C4-2B (cell line): ENCODE results near the gene GALE.
A peak's percentile ranks its signal among the peaks of the same experiment; 100 is the strongest.

Experiments
- H3K27ac ChIP-seq: fragments of 450-650 bp; 2 replicates; pipeline ENCODE4 v1.5.1; 2017
- ZFX ChIP-seq: fragments of 450-650 bp; IDR thresholded peaks from 2 replicates; pipeline ENCODE4 v1.6.1; 2017
- TF ChIP-seq, protein P1 (sequence below): fragments of 450-650 bp; conservative IDR thresholded peaks from 2 replicates; pipeline ENCODE4 v1.5.1; 2017; ENCODE audit warnings: mild to moderate bottlenecking

The GALE gene

DNA sequence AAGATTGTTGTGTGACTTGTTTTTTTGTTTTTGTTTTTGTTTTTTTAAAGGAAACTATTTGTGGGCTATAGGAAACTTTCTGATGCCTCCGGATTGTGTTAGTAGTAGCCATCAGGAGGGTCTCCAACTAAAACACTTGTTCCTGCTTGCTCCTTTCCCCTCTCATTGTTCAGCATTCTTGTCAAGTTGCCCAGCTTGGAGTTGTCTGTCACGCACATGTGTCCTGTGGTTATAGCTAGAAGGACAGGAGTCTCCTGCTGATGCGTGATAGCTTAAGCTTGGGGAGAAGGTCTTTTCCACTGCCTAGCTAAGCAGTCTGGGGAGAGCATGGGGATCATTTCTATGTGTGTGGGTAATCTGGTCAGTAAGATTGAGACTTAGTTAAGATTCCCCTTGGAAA, 12.9 kb downstream of the GALE start:
- no peak overlapping the region for H3K27ac ChIP-seq
- TF ChIP-seq ZFX = no peak
- TF ChIP-seq, protein P1, sequence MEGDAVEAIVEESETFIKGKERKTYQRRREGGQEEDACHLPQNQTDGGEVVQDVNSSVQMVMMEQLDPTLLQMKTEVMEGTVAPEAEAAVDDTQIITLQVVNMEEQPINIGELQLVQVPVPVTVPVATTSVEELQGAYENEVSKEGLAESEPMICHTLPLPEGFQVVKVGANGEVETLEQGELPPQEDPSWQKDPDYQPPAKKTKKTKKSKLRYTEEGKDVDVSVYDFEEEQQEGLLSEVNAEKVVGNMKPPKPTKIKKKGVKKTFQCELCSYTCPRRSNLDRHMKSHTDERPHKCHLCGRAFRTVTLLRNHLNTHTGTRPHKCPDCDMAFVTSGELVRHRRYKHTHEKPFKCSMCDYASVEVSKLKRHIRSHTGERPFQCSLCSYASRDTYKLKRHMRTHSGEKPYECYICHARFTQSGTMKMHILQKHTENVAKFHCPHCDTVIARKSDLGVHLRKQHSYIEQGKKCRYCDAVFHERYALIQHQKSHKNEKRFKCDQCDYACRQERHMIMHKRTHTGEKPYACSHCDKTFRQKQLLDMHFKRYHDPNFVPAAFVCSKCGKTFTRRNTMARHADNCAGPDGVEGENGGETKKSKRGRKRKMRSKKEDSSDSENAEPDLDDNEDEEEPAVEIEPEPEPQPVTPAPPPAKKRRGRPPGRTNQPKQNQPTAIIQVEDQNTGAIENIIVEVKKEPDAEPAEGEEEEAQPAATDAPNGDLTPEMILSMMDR = no peak

DNA sequence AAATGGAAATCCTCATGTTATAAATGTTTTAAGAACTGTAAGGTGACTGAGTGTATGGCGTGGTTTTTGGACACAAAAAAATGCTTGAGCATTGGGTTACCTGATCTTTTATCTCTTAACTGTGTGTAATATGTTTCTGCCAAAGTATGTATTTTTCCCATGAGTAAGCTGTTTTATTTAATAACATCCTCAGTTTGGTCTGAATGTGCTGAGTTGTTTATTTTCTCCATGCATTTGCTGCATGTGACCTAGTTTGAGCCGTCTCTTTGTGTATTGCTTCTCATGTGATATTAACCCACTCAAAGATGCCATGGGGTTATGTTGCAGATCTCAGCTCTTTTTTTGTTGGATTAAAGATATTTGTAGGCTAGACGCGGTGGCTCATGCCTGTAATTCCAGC, 15.7 kb downstream of the GALE start:
- TF ChIP-seq ZFX = no peak
- TF ChIP-seq, protein P1 = no peak
- peak overlapping the region; percentile 90 for H3K27ac ChIP-seq

DNA sequence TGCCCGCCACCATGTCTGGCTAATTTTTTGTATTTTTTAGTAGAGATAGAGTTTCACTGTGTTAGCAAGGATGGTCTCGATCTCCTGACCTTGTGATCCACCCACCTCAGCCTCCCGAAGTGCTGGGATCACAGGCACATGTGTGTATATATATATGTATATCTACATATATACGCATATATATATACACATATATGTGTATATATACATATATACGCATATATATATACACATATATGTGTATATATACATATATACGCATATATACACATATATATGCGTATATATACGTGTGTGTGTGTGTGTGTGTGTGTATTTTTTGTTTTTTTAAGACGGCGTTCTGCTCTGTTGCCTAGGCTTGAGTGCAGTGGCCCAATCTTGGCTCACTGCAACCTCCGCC, 17.4 kb downstream of the GALE start:
- H3K27ac ChIP-seq = peak overlapping the region; percentile 28; the same call in 1 of the 2 replicates

DNA sequence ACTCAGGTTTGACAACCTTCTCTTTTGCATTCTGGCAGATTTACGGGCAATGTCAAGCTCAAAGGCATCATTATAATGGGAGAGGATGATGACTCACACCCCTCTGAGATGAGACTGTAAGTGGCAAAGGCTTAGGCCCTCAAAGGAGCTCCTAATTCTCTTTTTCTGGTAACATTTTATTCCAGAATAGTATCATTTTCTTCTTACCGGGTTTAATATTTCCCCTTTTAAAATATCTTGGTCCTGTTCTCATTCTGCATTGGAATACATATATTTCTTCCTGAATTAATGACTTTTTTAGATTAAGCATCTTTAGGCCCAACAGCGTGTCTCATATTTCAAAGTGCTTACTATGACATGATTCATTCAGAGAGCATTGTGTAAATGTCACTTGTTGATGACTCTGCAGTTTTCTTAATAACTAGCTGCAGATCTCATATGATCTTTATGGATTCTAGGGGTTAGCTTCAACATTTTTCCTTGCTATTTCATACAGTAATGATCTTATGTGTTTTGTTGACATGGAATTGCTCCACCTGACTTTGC, 20.7 kb downstream of the GALE start:
- no peak overlapping the region for H3K27ac ChIP-seq
- TF ChIP-seq ZFX = no peak
- TF ChIP-seq, protein P1 = no peak

GRCh38 chr1:23777979-23778814, 22.4 kb downstream of the GALE start, which contains the start of gene PITHD1:
Gene PITHD1 (plus strand): TSS chr1:23778418. CDS start chr1:23778516, 98 bp downstream.
- TF ChIP-seq ZFX = peak; percentile 89
- TF ChIP-seq, protein P1 = no peak
- H3K27ac ChIP-seq = peak within 1 kb of the TSS; percentile 88

- no peak overlapping the region for H3K27ac ChIP-seq
- TF ChIP-seq, protein P1 = no peak
- no peak for TF ChIP-seq ZFX
Measured at GRCh38 chr1:23776217-23776616, 24.3 kb downstream of the GALE start.

- TF ChIP-seq, protein P1 = no peak
- TF ChIP-seq ZFX = no peak
- H3K27ac ChIP-seq = no peak overlapping the region
Measured at GRCh38 chr1:23774174-23774880, 26.2 kb downstream of the GALE start.
